Measurements from ENCODE around the gene AMELY.
"Not testable (repeated sequence)": the region's sequence is repeated elsewhere in the genome, so short reads cannot be mapped to it uniquely, and the experiment has no call there.

Gene AMELY

DNA sequence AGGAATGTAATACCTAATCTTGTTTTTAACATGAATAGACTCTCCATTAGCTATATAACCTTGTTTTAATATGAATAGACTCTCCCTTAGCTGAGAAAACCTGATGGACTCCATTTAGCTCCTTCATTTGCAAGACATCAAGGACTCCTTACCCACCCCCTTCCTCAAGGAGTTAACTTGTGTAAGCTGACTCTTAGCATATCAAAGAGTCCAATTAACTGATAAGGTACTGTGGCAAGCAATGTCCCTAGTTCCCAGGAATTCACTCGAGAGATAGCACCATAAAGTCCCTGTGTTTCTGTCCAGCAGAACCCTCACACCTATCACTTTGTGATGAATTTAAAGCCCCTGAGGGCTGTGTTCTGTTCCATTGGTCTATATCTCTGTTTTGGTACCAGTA, 16.3 kb downstream of the AMELY start:
- H3K4me3 Mint-ChIP-seq: no peak overlapping the region
- no peaks in the 10 kb centered on the region for H3K9me3 Mint-ChIP-seq
- peaks cover 2% of the 10 kb centered on the region for H3K27me3 Mint-ChIP-seq
- no peak overlapping the region for H3K27ac Mint-ChIP-seq
- H3K36me3 Mint-ChIP-seq: no peaks in the 10 kb centered on the region
- H3K4me1 Mint-ChIP-seq: no peaks in the 10 kb centered on the region

DNA sequence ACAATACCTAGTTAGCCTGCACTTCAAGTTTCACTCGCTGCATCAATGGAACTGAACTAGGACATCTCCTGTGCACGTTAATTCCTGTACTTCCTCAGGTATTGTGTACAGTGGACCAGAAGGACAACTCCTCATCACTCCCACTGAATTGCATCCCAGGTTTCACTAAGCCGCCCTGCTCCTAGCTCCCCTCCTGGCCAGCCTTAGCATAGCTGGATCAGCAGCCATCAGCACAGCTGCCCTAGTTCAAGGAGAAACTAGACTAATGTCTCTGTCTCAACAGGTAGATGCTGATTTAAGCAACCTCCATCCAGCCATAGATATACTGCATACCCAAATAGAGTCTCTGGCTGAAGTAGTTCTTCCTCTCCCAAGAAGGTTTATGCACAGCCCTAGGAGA, 17.1 kb downstream of the AMELY start:
- no peaks in the 10 kb centered on the region for H3K4me1 Mint-ChIP-seq
- H3K9me3 Mint-ChIP-seq: no peaks in the 10 kb centered on the region
- H3K27ac Mint-ChIP-seq: no peak overlapping the region
- H3K4me3 Mint-ChIP-seq: no peak overlapping the region
- H3K36me3 Mint-ChIP-seq: no peaks in the 10 kb centered on the region
- H3K27me3 Mint-ChIP-seq: peaks cover 2% of the 10 kb centered on the region

- Mint-ChIP-seq H3K27me3 (peaks cover 1% of the 10 kb centered on the region), H3K4me1 (no peaks in the 10 kb centered on the region), H3K4me3 (no peak overlapping the region), H3K9me3 (no peaks in the 10 kb centered on the region), H3K36me3 (no peaks in the 10 kb centered on the region), H3K27ac (no peak overlapping the region)
Observed at GRCh38 chrY:6849384-6849783, 62.2 kb downstream of the AMELY start.

GRCh38 chrY:6842650-6843049, 68.9 kb downstream of the AMELY start:
- H3K4me1 Mint-ChIP-seq, H3K36me3 Mint-ChIP-seq, H3K4me3 Mint-ChIP-seq, H3K27me3 Mint-ChIP-seq, H3K9me3 Mint-ChIP-seq, H3K27ac Mint-ChIP-seq: not testable (repeated sequence)
